ENCODE results near the gene USP32.

The USP32 gene

GRCh38 chr17:60247836-60248461 is 144.0 kb downstream of the USP32 start:
- Histone ChIP-seq H3K27ac (no peak overlapping the region), H3K9me3 (ENCODE audit: control insufficient read depth, low read length) (no peaks in the 10 kb centered on the region), H3K4me2 (ENCODE audit: low read length) (no peak overlapping the region), H3K4me1 (no peaks in the 10 kb centered on the region), H3K27me3 (ENCODE audit: control insufficient read depth, insufficient read depth, low read length) (no peaks in the 10 kb centered on the region), H3K36me3 (ENCODE audit: control insufficient read depth, insufficient read depth, low read length) (no peaks in the 10 kb centered on the region), H3K4me3 (ENCODE audit: low read depth, low read length) (no peak overlapping the region), H2AFZ (no peak overlapping the region), H3K9ac (no peak overlapping the region), H3K79me2 (no peaks in the 10 kb centered on the region)
- TF ChIP-seq, protein P1, sequence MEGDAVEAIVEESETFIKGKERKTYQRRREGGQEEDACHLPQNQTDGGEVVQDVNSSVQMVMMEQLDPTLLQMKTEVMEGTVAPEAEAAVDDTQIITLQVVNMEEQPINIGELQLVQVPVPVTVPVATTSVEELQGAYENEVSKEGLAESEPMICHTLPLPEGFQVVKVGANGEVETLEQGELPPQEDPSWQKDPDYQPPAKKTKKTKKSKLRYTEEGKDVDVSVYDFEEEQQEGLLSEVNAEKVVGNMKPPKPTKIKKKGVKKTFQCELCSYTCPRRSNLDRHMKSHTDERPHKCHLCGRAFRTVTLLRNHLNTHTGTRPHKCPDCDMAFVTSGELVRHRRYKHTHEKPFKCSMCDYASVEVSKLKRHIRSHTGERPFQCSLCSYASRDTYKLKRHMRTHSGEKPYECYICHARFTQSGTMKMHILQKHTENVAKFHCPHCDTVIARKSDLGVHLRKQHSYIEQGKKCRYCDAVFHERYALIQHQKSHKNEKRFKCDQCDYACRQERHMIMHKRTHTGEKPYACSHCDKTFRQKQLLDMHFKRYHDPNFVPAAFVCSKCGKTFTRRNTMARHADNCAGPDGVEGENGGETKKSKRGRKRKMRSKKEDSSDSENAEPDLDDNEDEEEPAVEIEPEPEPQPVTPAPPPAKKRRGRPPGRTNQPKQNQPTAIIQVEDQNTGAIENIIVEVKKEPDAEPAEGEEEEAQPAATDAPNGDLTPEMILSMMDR (IDR thresholded peaks at IDR 0.05): no peak

DNA sequence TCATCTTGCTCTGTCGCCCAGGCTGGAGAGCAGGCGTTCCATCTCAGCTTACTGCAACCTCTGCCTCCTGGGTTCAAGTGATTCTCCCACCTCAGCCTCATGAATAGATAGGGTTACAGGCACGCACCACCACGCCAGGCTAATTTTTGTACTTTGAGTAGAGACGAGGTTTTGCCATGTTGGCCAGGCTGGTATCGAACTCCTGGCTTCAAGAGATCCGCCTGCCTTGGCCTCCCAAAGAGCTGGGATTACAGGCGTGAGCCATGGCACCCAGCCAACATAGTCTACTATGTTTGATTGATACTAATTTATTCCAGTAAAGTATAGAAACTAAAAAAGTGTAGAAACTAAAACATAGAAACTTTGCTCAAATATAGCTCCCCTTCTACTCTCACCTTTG is 147.3 kb downstream of the USP32 start:
- H3K4me1 ChIP-seq: no peaks in the 10 kb centered on the region
- no peaks in the 10 kb centered on the region for H3K9me3 ChIP-seq (ENCODE audit: control insufficient read depth, low read length)

DNA sequence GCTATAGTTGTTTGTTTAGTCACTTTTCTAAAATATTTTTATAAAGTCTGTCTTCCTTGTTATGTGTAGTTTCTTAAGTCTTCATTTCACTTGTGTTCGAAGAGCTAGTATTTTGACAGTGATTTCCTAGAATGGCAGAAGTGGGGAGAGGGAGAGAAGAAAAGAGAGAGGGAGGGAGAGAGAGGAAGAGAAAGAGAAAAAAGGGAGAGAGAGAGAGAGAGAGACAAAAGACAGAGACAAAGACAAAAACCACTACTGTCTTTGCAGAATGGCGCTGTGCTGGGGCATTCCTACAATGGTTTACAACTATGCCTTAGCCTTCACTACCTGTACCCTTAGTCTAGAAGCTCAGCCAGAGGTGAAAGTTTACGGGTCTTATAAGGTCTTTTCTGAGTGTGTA is 151.6 kb downstream of the USP32 start:
- Histone ChIP-seq H3K79me2 (no peaks in the 10 kb centered on the region), H3K4me3 (ENCODE audit: low read depth, low read length) (no peak overlapping the region), H2AFZ (no peak overlapping the region), H3K4me2 (ENCODE audit: low read length) (no peak overlapping the region), H3K4me1 (no peaks in the 10 kb centered on the region), H3K36me3 (ENCODE audit: control insufficient read depth, insufficient read depth, low read length) (no peaks in the 10 kb centered on the region), H3K27ac (no peak overlapping the region), H3K9me3 (ENCODE audit: control insufficient read depth, low read length) (no peaks in the 10 kb centered on the region), H3K27me3 (ENCODE audit: control insufficient read depth, insufficient read depth, low read length) (no peaks in the 10 kb centered on the region), H3K9ac (no peak overlapping the region)
- TF ChIP-seq, protein P1 (IDR thresholded peaks at IDR 0.05): no peak

More for the DNA sequence above, 147.3 kb downstream of the USP32 start:
- H3K4me3 ChIP-seq (ENCODE audit: low read depth, low read length): no peak overlapping the region
- H3K79me2 ChIP-seq: no peaks in the 10 kb centered on the region
- no peak overlapping the region for H3K27ac ChIP-seq
- TF ChIP-seq, protein P1 (IDR thresholded peaks at IDR 0.05): no peak
- no peak overlapping the region for H3K9ac ChIP-seq
- no peak overlapping the region for H2AFZ ChIP-seq
- H3K4me2 ChIP-seq (ENCODE audit: low read length): no peak overlapping the region
- H3K36me3 ChIP-seq (ENCODE audit: control insufficient read depth, insufficient read depth, low read length): no peaks in the 10 kb centered on the region
- H3K27me3 ChIP-seq (ENCODE audit: control insufficient read depth, insufficient read depth, low read length): no peaks in the 10 kb centered on the region

GRCh38 chr17:60231691-60232090 is 160.2 kb downstream of the USP32 start:
- Histone ChIP-seq H3K9me3 (ENCODE audit: control insufficient read depth, low read length) (no peaks in the 10 kb centered on the region), H3K36me3 (ENCODE audit: control insufficient read depth, insufficient read depth, low read length) (no peaks in the 10 kb centered on the region), H3K9ac (no peak overlapping the region), H2AFZ (no peak overlapping the region), H3K4me1 (no peaks in the 10 kb centered on the region), H3K27ac (no peak overlapping the region), H3K4me3 (ENCODE audit: low read depth, low read length) (no peak overlapping the region), H3K79me2 (no peaks in the 10 kb centered on the region), H3K27me3 (ENCODE audit: control insufficient read depth, insufficient read depth, low read length) (no peaks in the 10 kb centered on the region), H3K4me2 (ENCODE audit: low read length) (no peak overlapping the region)
- TF ChIP-seq, protein P1 (IDR thresholded peaks at IDR 0.05): no peak

DNA sequence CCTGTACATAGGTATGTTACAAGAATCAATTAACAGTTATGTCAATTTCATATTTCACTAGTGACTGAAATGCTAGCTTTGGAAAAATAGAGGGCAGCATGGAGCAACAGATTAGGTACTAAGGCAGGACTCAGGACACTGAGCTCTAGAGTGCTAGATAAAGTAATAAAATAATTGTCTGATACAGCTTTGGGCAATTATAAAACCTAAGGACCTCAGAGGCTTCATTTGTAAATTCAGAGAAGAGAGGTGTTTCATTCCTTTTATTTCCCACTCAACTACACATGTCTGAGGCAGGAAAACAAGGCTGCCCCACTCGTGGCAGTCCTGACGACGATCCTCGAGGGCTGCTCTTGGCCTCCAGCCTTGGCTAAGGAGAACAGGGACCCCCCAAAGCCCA is 160.7 kb downstream of the USP32 start:
- Histone ChIP-seq H3K27ac (no peak overlapping the region), H3K9ac (no peak overlapping the region)

More for the DNA sequence above, 160.7 kb downstream of the USP32 start:
- Histone ChIP-seq H3K4me2 (ENCODE audit: low read length) (no peak overlapping the region), H3K9me3 (ENCODE audit: control insufficient read depth, low read length) (no peaks in the 10 kb centered on the region), H3K4me3 (ENCODE audit: low read depth, low read length) (no peak overlapping the region), H3K79me2 (no peaks in the 10 kb centered on the region), H3K36me3 (ENCODE audit: control insufficient read depth, insufficient read depth, low read length) (no peaks in the 10 kb centered on the region), H2AFZ (no peak overlapping the region), H3K27me3 (ENCODE audit: control insufficient read depth, insufficient read depth, low read length) (no peaks in the 10 kb centered on the region), H3K4me1 (no peaks in the 10 kb centered on the region)
- TF ChIP-seq, protein P1 (IDR thresholded peaks at IDR 0.05): peak; percentile 18

Data from parathyroid adenoma (tissue), 2 donors.